Measurements from ENCODE around the gene TRIM13.
A peak's percentile ranks its signal among the peaks of the same experiment; 100 is the strongest.

Gene TRIM13

GRCh38 chr13:49998714-49999624 lies 2.1 kb downstream of the TRIM13 start:
- Histone ChIP-seq H3K9me3 (ENCODE audit: control insufficient read depth, low read length) (no peaks in the 10 kb centered on the region), H3K4me3 (ENCODE audit: low read length) (peak overlapping the region; percentile 89), H3K27me3 (replicated peaks; ENCODE audit: control insufficient read depth, insufficient read depth, low read length) (no peaks in the 10 kb centered on the region), H3K4me1 (ENCODE audit: control insufficient read depth, insufficient read depth, low read length) (peaks cover 39% of the 10 kb centered on the region), H3K9ac (ENCODE audit: low read length) (peak overlapping the region; percentile 98), H3K36me3 (ENCODE audit: control insufficient read depth, insufficient read depth, low read length, severe bottlenecking) (peaks cover 41% of the 10 kb centered on the region)
- no peak for DNase-seq (ENCODE audit: low read depth)

GRCh38 chr13:50001287-50001686 lies 4.4 kb downstream of the TRIM13 start:
- DNase-seq (ENCODE audit: low read depth), result no peak
- Histone ChIP-seq H3K4me1 (ENCODE audit: control insufficient read depth, insufficient read depth, low read length) (peaks cover 38% of the 10 kb centered on the region), H3K4me3 (ENCODE audit: low read length) (no peak overlapping the region), H3K36me3 (ENCODE audit: control insufficient read depth, insufficient read depth, low read length, severe bottlenecking) (peaks cover 48% of the 10 kb centered on the region), H3K27me3 (replicated peaks; ENCODE audit: control insufficient read depth, insufficient read depth, low read length) (no peaks in the 10 kb centered on the region), H3K9ac (ENCODE audit: low read length) (no peak overlapping the region), H3K9me3 (ENCODE audit: control insufficient read depth, low read length) (no peaks in the 10 kb centered on the region)

GRCh38 chr13:50006426-50007135 lies 9.7 kb downstream of the TRIM13 start:
- no peaks in the 10 kb centered on the region for H3K9me3 ChIP-seq (ENCODE audit: control insufficient read depth, low read length)
- no peak overlapping the region for H3K9ac ChIP-seq (ENCODE audit: low read length)
- DNase-seq (ENCODE audit: low read depth), result peak; percentile 54
- H3K4me1 ChIP-seq (ENCODE audit: control insufficient read depth, insufficient read depth, low read length), result peaks cover 16% of the 10 kb centered on the region
- no peaks in the 10 kb centered on the region for H3K27me3 ChIP-seq (replicated peaks; ENCODE audit: control insufficient read depth, insufficient read depth, low read length)
- H3K36me3 ChIP-seq (ENCODE audit: control insufficient read depth, insufficient read depth, low read length, severe bottlenecking), result peaks cover 39% of the 10 kb centered on the region
- H3K4me3 ChIP-seq (ENCODE audit: low read length), result no peak overlapping the region

- peaks cover 31% of the 10 kb centered on the region for H3K4me1 ChIP-seq (ENCODE audit: control insufficient read depth, insufficient read depth, low read length)
- no peak overlapping the region for H3K4me3 ChIP-seq (ENCODE audit: low read length)
- no peaks in the 10 kb centered on the region for H3K27me3 ChIP-seq (replicated peaks; ENCODE audit: control insufficient read depth, insufficient read depth, low read length)
- peaks cover 50% of the 10 kb centered on the region for H3K36me3 ChIP-seq (ENCODE audit: control insufficient read depth, insufficient read depth, low read length, severe bottlenecking)
- no peaks in the 10 kb centered on the region for H3K9me3 ChIP-seq (ENCODE audit: control insufficient read depth, low read length)
- H3K9ac ChIP-seq (ENCODE audit: low read length), result no peak overlapping the region
- no peak for DNase-seq (ENCODE audit: low read depth)
Observed at GRCh38 chr13:50011461-50011860, 14.6 kb downstream of the TRIM13 start.

- Histone ChIP-seq H3K4me1 (ENCODE audit: control insufficient read depth, insufficient read depth, low read length) (peaks cover 38% of the 10 kb centered on the region), H3K27me3 (replicated peaks; ENCODE audit: control insufficient read depth, insufficient read depth, low read length) (no peaks in the 10 kb centered on the region), H3K9ac (ENCODE audit: low read length) (no peak overlapping the region), H3K9me3 (ENCODE audit: control insufficient read depth, low read length) (no peaks in the 10 kb centered on the region), H3K36me3 (ENCODE audit: control insufficient read depth, insufficient read depth, low read length, severe bottlenecking) (peaks cover 50% of the 10 kb centered on the region), H3K4me3 (ENCODE audit: low read length) (no peak overlapping the region)
- peak; percentile 46 for DNase-seq (ENCODE audit: low read depth)
Observed at GRCh38 chr13:50012396-50013169, 15.7 kb downstream of the TRIM13 start.

GRCh38 chr13:50014386-50014785 lies 17.5 kb downstream of the TRIM13 start:
- no peak overlapping the region for H3K4me3 ChIP-seq (ENCODE audit: low read length)
- no peak for DNase-seq (ENCODE audit: low read depth)
- peaks cover 53% of the 10 kb centered on the region for H3K36me3 ChIP-seq (ENCODE audit: control insufficient read depth, insufficient read depth, low read length, severe bottlenecking)
- no peak overlapping the region for H3K9ac ChIP-seq (ENCODE audit: low read length)
- peaks cover 44% of the 10 kb centered on the region for H3K4me1 ChIP-seq (ENCODE audit: control insufficient read depth, insufficient read depth, low read length)
- no peaks in the 10 kb centered on the region for H3K9me3 ChIP-seq (ENCODE audit: control insufficient read depth, low read length)
- no peaks in the 10 kb centered on the region for H3K27me3 ChIP-seq (replicated peaks; ENCODE audit: control insufficient read depth, insufficient read depth, low read length)

- no peak for DNase-seq (ENCODE audit: low read depth)
- H3K9me3 ChIP-seq (ENCODE audit: control insufficient read depth, low read length), result no peaks in the 10 kb centered on the region
- H3K4me1 ChIP-seq (ENCODE audit: control insufficient read depth, insufficient read depth, low read length), result peaks cover 44% of the 10 kb centered on the region
- H3K9ac ChIP-seq (ENCODE audit: low read length), result no peak within 1 kb of the TSS
- no peak within 1 kb of the TSS for H3K4me3 ChIP-seq (ENCODE audit: low read length)
- peaks cover 57% of the 10 kb centered on the region for H3K36me3 ChIP-seq (ENCODE audit: control insufficient read depth, insufficient read depth, low read length, severe bottlenecking)
- H3K27me3 ChIP-seq (replicated peaks; ENCODE audit: control insufficient read depth, insufficient read depth, low read length), result no peaks in the 10 kb centered on the region
Observed at GRCh38 chr13:50015258-50015657, 18.4 kb downstream of the TRIM13 start, which contains the start of gene KCNRG. TSS of gene KCNRG (plus strand) at chr13:50015444. CDS start at chr13:50015494, 50 bp downstream.

- Histone ChIP-seq H3K27me3 (replicated peaks; ENCODE audit: control insufficient read depth, insufficient read depth, low read length) (no peaks in the 10 kb centered on the region), H3K36me3 (ENCODE audit: control insufficient read depth, insufficient read depth, low read length, severe bottlenecking) (peaks cover 57% of the 10 kb centered on the region), H3K4me3 (ENCODE audit: low read length) (no peak overlapping the region), H3K4me1 (ENCODE audit: control insufficient read depth, insufficient read depth, low read length) (peaks cover 44% of the 10 kb centered on the region), H3K9ac (ENCODE audit: low read length) (no peak overlapping the region), H3K9me3 (ENCODE audit: control insufficient read depth, low read length) (no peaks in the 10 kb centered on the region)
- no peak for DNase-seq (ENCODE audit: low read depth)
Observed at GRCh38 chr13:50015750-50016149, 18.9 kb downstream of the TRIM13 start.

- Histone ChIP-seq H3K27me3 (replicated peaks; ENCODE audit: control insufficient read depth, insufficient read depth, low read length) (no peaks in the 10 kb centered on the region), H3K36me3 (ENCODE audit: control insufficient read depth, insufficient read depth, low read length, severe bottlenecking) (peaks cover 54% of the 10 kb centered on the region), H3K9me3 (ENCODE audit: control insufficient read depth, low read length) (no peaks in the 10 kb centered on the region), H3K4me1 (ENCODE audit: control insufficient read depth, insufficient read depth, low read length) (peaks cover 44% of the 10 kb centered on the region), H3K4me3 (ENCODE audit: low read length) (no peak overlapping the region), H3K9ac (ENCODE audit: low read length) (no peak overlapping the region)
- DNase-seq (ENCODE audit: low read depth), result peak; percentile 72
Observed at GRCh38 chr13:50016444-50016843, 19.6 kb downstream of the TRIM13 start.

- DNase-seq (ENCODE audit: low read depth), result no peak
- Histone ChIP-seq H3K4me1 (ENCODE audit: control insufficient read depth, insufficient read depth, low read length) (peaks cover 42% of the 10 kb centered on the region), H3K9me3 (ENCODE audit: control insufficient read depth, low read length) (no peaks in the 10 kb centered on the region), H3K9ac (ENCODE audit: low read length) (no peak overlapping the region), H3K36me3 (ENCODE audit: control insufficient read depth, insufficient read depth, low read length, severe bottlenecking) (peaks cover 46% of the 10 kb centered on the region), H3K27me3 (replicated peaks; ENCODE audit: control insufficient read depth, insufficient read depth, low read length) (no peaks in the 10 kb centered on the region), H3K4me3 (ENCODE audit: low read length) (no peak overlapping the region)
Observed at GRCh38 chr13:50017819-50018218, 21.0 kb downstream of the TRIM13 start.

- no peak overlapping the region for H3K4me3 ChIP-seq (ENCODE audit: low read length)
- peaks cover 23% of the 10 kb centered on the region for H3K36me3 ChIP-seq (ENCODE audit: control insufficient read depth, insufficient read depth, low read length, severe bottlenecking)
- no peak overlapping the region for H3K9ac ChIP-seq (ENCODE audit: low read length)
- DNase-seq (ENCODE audit: low read depth), result peak; percentile 45
- H3K9me3 ChIP-seq (ENCODE audit: control insufficient read depth, low read length), result no peaks in the 10 kb centered on the region
- H3K4me1 ChIP-seq (ENCODE audit: control insufficient read depth, insufficient read depth, low read length), result peaks cover 22% of the 10 kb centered on the region
- no peaks in the 10 kb centered on the region for H3K27me3 ChIP-seq (replicated peaks; ENCODE audit: control insufficient read depth, insufficient read depth, low read length)
Observed at GRCh38 chr13:50025436-50025835, 28.6 kb downstream of the TRIM13 start.
